A549 (cell line): ENCODE data around the gene PPP4R4. TPM values are rescaled to one million over a fixed set of nuclear protein-coding genes. Genes with fewer than 3 reads are reported as not detected.

Experiments used
- ATAC-seq, 2 experiments: fragments of 200-7000 bp in 1 of 2; fragments of >200 bp in 1 of 2; cut with Nextera tagmentation in 1 of 2; cut with Tn5 transposase in 1 of 2; 3 replicates each; pipeline versions ENCODE4 v1.8.0 to v1.9.1; 2018 to 2020; ENCODE audit warnings: mild to moderate bottlenecking in 1 of 2, moderate library complexity in 1 of 2
- CTCF ChIA-PET: fragments of 300-600 bp; sonication (Branson Sonifier 250); formaldehyde crosslinking; extraction: SDS; loops from one replicate; lab custom pipeline; 2021; ENCODE audit warnings: antibody characterized with exemption, inconsistent platforms; lab: Yijun Ruan, JAX
- POLR2A ChIA-PET: fragments of 350-600 bp; formaldehyde crosslinking; extraction: SDS; loops from one replicate; lab custom pipeline; 2021; ENCODE audit warnings: antibody characterized with exemption, inconsistent platforms; lab: Yijun Ruan, JAX
- DNase-seq, 2 experiments: peaks; one replicate each; pipeline versions ENCODE4 v3.0.0 to v3.0.0-alpha.2; 2011 to 2016; ENCODE audit warnings: low read depth in 1 of 2, low spot score in 1 of 2
- FAIRE-seq: peaks from 2 replicates; lab custom pipeline; 2011; peaks lifted over from hg19 to GRCh38; lab: Jason Lieb, UNC
- H3K27ac ChIP-seq, 2 experiments: fragments of >200 bp; sonication (Bioruptor Twin); formaldehyde crosslinking; 3 replicates each; pipeline ENCODE4 v1.5.1; 2016 to 2017
- H3K4me1 ChIP-seq: fragments of >200 bp; sonication (Bioruptor Twin); formaldehyde crosslinking; 3 replicates; pipeline ENCODE4 v1.6.1; 2016
- H3K4me2 ChIP-seq: fragments of >200 bp; sonication (Bioruptor Twin); formaldehyde crosslinking; 3 replicates; pipeline ENCODE4 v1.6.1; 2016
- H3K4me3 ChIP-seq: fragments of >200 bp; sonication (Bioruptor Twin); formaldehyde crosslinking; 3 replicates; pipeline ENCODE4 v1.5.1; 2016
- H3K9me3 ChIP-seq: fragments of >200 bp; sonication (Bioruptor Twin); formaldehyde crosslinking; 3 replicates; pipeline ENCODE4 v1.6.1; 2016
- BHLHE40 ChIP-seq: IDR thresholded peaks from 2 replicates; pipeline ENCODE4 v1.6.1; 2012; ENCODE audit warnings: low read depth, low read length, inconsistent platforms
- CBX2 ChIP-seq: fragments of 200-600 bp; sonication (generic); IDR thresholded peaks from 2 replicates; pipeline ENCODE4 v1.6.1; 2016; ENCODE audit warnings: low read depth, mild to moderate bottlenecking, borderline replicate concordance
- CBX8 ChIP-seq: fragments of 200-600 bp; sonication (generic); IDR thresholded peaks from 2 replicates; pipeline ENCODE4 v1.6.1; 2016
- CHD2 ChIP-seq: fragments of 150-350 bp; IDR thresholded peaks from 2 replicates; pipeline ENCODE4 v1.6.1; 2014; ENCODE audit warnings: low read length; ENCODE audit not compliant: partially characterized antibody
- EP300 ChIP-seq, 2 experiments: fragments of >200 bp; sonication (Bioruptor Twin); formaldehyde crosslinking; IDR thresholded peaks; 2 replicates in 1 of 2; 3 replicates in 1 of 2; pipeline ENCODE4 v1.6.1; 2016 to 2017
- HDAC2 ChIP-seq: fragments of 200-600 bp; sonication (generic); IDR thresholded peaks from 2 replicates; pipeline ENCODE4 v1.6.1; 2016
- HEYL ChIP-seq: fragments of 250-450 bp; sonication (Bioruptor Pico); IDR thresholded peaks from 2 replicates; pipeline ENCODE4 v1.8.0; 2021; ENCODE audit warnings: mild to moderate bottlenecking, moderate library complexity
- HOXA7 ChIP-seq: fragments of 250-450 bp; sonication (Bioruptor Pico); IDR thresholded peaks from 2 replicates; pipeline ENCODE4 v1.5.0; 2020; ENCODE audit warnings: mild to moderate bottlenecking, moderate library complexity
- HOXB13 ChIP-seq: fragments of 250-450 bp; sonication (Bioruptor Pico); IDR thresholded peaks from 2 replicates; pipeline ENCODE4 v1.5.0; 2020; ENCODE audit warnings: low read depth, mild to moderate bottlenecking, moderate library complexity
- JUN ChIP-seq, 2 experiments: fragments of >200 bp; sonication (Bioruptor Twin); formaldehyde crosslinking; IDR thresholded peaks; 2 replicates in 1 of 2; 3 replicates in 1 of 2; pipeline ENCODE4 v1.6.1; 2016 to 2017
- KDM1A ChIP-seq: fragments of 200-600 bp; sonication (generic); IDR thresholded peaks from 2 replicates; pipeline ENCODE4 v1.6.1; 2016; ENCODE audit warnings: low read depth, mild to moderate bottlenecking
- MAZ ChIP-seq: fragments of 150-350 bp; IDR thresholded peaks from 2 replicates; pipeline ENCODE4 v1.6.1; 2014; ENCODE audit warnings: antibody characterized with exemption, low read depth, low read length, borderline replicate concordance
- MYC ChIP-seq: IDR thresholded peaks from 2 replicates; pipeline ENCODE4 v1.6.1; 2012; ENCODE audit warnings: mild to moderate bottlenecking, inconsistent platforms, low read length, improper control_type of control experiment, borderline replicate concordance
- NPAS2 ChIP-seq: fragments of 250-450 bp; sonication (Bioruptor Pico); IDR thresholded peaks from 2 replicates; pipeline ENCODE4 v1.8.0; 2022; ENCODE audit warnings: mild to moderate bottlenecking, moderate library complexity, borderline replicate concordance
- POLR2AphosphoS2 ChIP-seq: conservative IDR thresholded peaks from 2 replicates; pipeline ENCODE4 v1.6.1; 2012; ENCODE audit warnings: low read length, improper control_type of control experiment, inconsistent platforms
- RAD21 ChIP-seq, 2 experiments: fragments of >200 bp in 1 of 2; sonication (Bioruptor Twin) in 1 of 2; formaldehyde crosslinking in 1 of 2; IDR thresholded peaks in 1 of 2; conservative IDR thresholded peaks in 1 of 2; 2 replicates in 1 of 2; 3 replicates in 1 of 2; pipeline ENCODE4 v1.6.1; 2012 to 2018; ENCODE audit warnings: inconsistent platforms in 1 of 2
- RARB ChIP-seq: fragments of 250-450 bp; sonication (Bioruptor Pico); IDR thresholded peaks from 2 replicates; pipeline ENCODE4 v1.8.0; 2021; ENCODE audit warnings: mild to moderate bottlenecking, moderate library complexity
- RFX5 ChIP-seq: fragments of 450-650 bp; IDR thresholded peaks from 2 replicates; pipeline ENCODE4 v1.7.1; 2014; ENCODE audit warnings: antibody characterized with exemption, mild to moderate bottlenecking, moderate library complexity
- ZC3H11A ChIP-seq: fragments of 450-650 bp; IDR thresholded peaks from 2 replicates; pipeline ENCODE4 v1.6.1; 2014; ENCODE audit warnings: antibody characterized with exemption, mild to moderate bottlenecking
- ZFP36 ChIP-seq: fragments of 450-650 bp; IDR thresholded peaks from 2 replicates; pipeline ENCODE4 v1.6.1; 2014; ENCODE audit warnings: borderline replicate concordance; ENCODE audit not compliant: partially characterized antibody
- ZNF302 ChIP-seq: fragments of 250-450 bp; sonication (Bioruptor Pico); IDR thresholded peaks from 2 replicates; pipeline ENCODE4 v1.9.0; 2021; ENCODE audit warnings: inconsistent platforms, mild to moderate bottlenecking, moderate library complexity
- WGBS: methylation state at CpG from one replicate; pipeline ENCODE4 v1.1.6; 2017; ENCODE audit errors: missing lambda C conversion rate; 5-methylcytosine and 5-hydroxymethylcytosine counted together
- polyA plus RNA-seq, 4 experiments: library from polyadenylated mRNA; depleted of rRNA in 3 of 4; stranded (reverse); fragments of >200 nt; fragmentation: RNase III in 1 of 4; extraction: RNeasy Plus Mini Kit Qiagen cat#74134 plus additional on column Dnase treatment in 1 of 4; gene quantifications; 2 replicates in 3 of 4; 3 replicates in 1 of 4; pipeline ENCODE4 v1.2.3, GENCODE V29; 2011 to 2017
- TF ChIP-seq, protein P1 (sequence below): fragments of >200 bp; sonication (Bioruptor Twin); formaldehyde crosslinking; IDR thresholded peaks from 3 replicates; pipeline ENCODE4 v1.6.1; 2016
- TF ChIP-seq, protein P2 (sequence below): IDR thresholded peaks from 2 replicates; pipeline ENCODE4 v1.6.1; 2012; ENCODE audit warnings: low read depth, borderline replicate concordance
- TF ChIP-seq, protein P3 (sequence below): fragments of 250-450 bp; sonication (Bioruptor Pico); IDR thresholded peaks from 2 replicates; pipeline ENCODE4 v1.5.0; 2020; ENCODE audit warnings: low read depth, mild to moderate bottlenecking, moderate library complexity
- TF ChIP-seq, protein P4 (sequence below): fragments of 250-450 bp; sonication (Bioruptor Pico); IDR thresholded peaks from 2 replicates; pipeline ENCODE4 v1.5.0; 2021; ENCODE audit warnings: mild to moderate bottlenecking, moderate library complexity, borderline replicate concordance

Gene PPP4R4
- polyA plus RNA-seq, 2 of the 4 experiments (the other 2 are of a cell fraction): 0.12 to 0.25 TPM

DNA sequence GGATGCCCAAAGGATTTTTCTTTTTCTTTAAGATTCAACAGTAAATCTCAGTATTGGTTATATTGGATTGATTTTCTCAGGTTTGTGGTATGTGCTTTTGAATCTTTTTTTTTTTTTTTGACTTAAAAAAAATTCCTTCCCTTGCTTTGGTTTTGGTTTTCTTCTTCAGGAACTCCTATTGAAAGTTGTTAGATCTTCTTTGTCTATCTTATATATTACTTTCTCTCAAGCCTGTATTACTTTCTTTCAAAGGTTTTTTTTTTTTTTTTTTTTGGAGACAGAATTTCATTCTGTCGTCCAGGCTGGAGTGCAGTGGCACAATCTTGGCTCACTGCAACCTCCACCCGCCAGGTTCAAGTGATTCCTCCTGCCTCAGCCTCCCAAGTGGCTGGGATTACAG is 21.9 kb downstream of the PPP4R4 start:
- ChIA-PET POLR2A (no interaction called here), CTCF (no interaction called here)
- H3K4me2 ChIP-seq: no peak overlapping the region
- no peak overlapping the region for H3K27ac ChIP-seq
- H3K4me1 ChIP-seq: no peaks in the 10 kb centered on the region
- FAIRE-seq (no peak), DNase-seq (no peak), ATAC-seq (no peak)
- no peak overlapping the region for H3K4me3 ChIP-seq
- WGBS: 10% methylated on average over 2 of the region's 2 CpGs
- TF ChIP-seq CBX8 (no peak), HDAC2 (no peak), KDM1A (no peak), ZC3H11A (no peak), NPAS2 (no peak)
- TF ChIP-seq, all 56 proteins: peak for 0
- 0 out of 3 replicates have a peak, but pooled peaks cover 5% of the 10 kb centered on the region for H3K9me3 ChIP-seq

DNA sequence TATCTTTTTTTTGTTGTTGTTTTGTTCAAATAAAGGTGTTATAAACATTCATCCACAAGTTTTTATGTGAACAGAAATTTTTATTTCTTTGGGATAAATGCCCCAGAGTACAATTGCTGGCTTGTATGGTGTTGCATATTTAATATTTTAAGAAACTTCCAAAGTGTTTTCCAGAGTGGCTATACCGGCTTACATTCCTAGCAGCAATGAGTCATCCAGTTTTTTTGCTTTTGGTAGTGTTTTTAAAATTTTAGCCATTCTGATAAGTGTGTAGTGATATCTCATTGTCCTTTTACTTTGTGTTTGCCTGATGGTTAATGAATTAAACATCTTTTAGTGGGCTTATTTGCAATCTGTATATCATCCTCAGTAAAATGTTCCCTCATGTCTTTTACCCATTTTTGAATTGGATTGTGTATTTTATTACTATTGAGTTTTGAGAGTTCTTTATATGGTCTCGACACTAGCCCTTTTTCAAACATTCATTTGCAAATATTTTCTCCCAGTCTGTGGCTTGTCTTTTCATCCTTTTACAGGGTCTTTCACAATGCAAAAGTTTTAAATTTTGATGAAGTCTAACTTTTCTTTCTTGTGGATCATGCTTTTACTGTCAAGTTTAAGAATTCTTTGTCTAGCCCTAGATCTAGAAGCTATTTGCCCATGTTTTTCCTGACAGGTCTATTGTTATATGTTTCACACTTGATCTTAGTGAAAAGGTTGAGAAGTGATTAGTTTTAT is 29.5 kb downstream of the PPP4R4 start:
- TF ChIP-seq BHLHE40: no peak
- TF ChIP-seq, protein P1, sequence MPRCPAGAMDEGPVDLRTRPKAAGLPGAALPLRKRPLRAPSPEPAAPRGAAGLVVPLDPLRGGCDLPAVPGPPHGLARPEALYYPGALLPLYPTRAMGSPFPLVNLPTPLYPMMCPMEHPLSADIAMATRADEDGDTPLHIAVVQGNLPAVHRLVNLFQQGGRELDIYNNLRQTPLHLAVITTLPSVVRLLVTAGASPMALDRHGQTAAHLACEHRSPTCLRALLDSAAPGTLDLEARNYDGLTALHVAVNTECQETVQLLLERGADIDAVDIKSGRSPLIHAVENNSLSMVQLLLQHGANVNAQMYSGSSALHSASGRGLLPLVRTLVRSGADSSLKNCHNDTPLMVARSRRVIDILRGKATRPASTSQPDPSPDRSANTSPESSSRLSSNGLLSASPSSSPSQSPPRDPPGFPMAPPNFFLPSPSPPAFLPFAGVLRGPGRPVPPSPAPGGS: no peak
- no peak for TF ChIP-seq RARB (CRISPR knock-in tag)
- no peak for TF ChIP-seq HDAC2
- TF ChIP-seq, protein P2, sequence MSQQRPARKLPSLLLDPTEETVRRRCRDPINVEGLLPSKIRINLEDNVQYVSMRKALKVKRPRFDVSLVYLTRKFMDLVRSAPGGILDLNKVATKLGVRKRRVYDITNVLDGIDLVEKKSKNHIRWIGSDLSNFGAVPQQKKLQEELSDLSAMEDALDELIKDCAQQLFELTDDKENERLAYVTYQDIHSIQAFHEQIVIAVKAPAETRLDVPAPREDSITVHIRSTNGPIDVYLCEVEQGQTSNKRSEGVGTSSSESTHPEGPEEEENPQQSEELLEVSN: no peak
- no peak for TF ChIP-seq RAD21 (conservative IDR thresholded peaks at IDR 0.05 in 1 of 2, IDR thresholded peaks at IDR 0.05 in 1 of 2)
- TF ChIP-seq NPAS2: no peak
- TF ChIP-seq POLR2AphosphoS2: no peak
- TF ChIP-seq, protein P3, sequence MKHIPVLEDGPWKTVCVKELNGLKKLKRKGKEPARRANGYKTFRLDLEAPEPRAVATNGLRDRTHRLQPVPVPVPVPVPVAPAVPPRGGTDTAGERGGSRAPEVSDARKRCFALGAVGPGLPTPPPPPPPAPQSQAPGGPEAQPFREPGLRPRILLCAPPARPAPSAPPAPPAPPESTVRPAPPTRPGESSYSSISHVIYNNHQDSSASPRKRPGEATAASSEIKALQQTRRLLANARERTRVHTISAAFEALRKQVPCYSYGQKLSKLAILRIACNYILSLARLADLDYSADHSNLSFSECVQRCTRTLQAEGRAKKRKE (CRISPR knock-in tag): no peak
- no peak for TF ChIP-seq MAZ
- no peak for TF ChIP-seq MYC
- TF ChIP-seq, protein P4, sequence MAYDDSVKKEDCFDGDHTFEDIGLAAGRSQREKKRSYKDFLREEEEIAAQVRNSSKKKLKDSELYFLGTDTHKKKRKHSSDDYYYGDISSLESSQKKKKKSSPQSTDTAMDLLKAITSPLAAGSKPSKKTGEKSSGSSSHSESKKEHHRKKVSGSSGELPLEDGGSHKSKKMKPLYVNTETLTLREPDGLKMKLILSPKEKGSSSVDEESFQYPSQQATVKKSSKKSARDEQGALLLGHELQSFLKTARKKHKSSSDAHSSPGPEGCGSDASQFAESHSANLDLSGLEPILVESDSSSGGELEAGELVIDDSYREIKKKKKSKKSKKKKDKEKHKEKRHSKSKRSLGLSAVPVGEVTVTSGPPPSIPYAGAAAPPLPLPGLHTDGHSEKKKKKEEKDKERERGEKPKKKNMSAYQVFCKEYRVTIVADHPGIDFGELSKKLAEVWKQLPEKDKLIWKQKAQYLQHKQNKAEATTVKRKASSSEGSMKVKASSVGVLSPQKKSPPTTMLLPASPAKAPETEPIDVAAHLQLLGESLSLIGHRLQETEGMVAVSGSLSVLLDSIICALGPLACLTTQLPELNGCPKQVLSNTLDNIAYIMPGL (CRISPR knock-in tag): no peak
- Histone ChIP-seq H3K4me3 (no peak overlapping the region), H3K4me1 (no peaks in the 10 kb centered on the region), H3K4me2 (no peak overlapping the region), H3K27ac (no peak overlapping the region), H3K9me3 (no peaks in the 10 kb centered on the region)
- DNase-seq (no peak), FAIRE-seq (no peak), ATAC-seq (no peak)
- CTCF ChIA-PET: no interaction called here
- POLR2A ChIA-PET: no interaction called here
- WGBS: 22% methylated on average over 2 of the region's 2 CpGs

DNA sequence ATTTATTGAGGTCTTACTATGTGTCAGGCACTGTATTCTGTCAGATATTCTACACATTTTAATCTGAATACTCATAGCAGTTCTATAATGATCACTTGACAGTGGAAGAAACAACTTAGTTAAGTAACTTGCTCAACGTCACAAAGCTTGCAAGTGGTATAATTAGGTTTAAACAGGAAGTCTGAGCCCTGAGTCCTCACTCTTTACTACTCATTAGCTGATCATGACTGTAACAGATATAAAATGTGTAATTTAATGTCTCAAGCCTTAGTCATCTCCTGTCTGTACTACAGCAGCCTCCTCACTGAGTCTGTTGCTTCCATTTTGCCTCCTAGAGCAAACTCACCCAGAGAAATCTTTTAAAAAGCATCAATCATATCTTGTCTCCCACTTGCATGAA is 38.9 kb downstream of the PPP4R4 start:
- ATAC-seq: no peak
- H3K9me3 ChIP-seq: no peaks in the 10 kb centered on the region
- H3K4me3 ChIP-seq: no peak overlapping the region
- H3K27ac ChIP-seq: no peak overlapping the region
- no peak for DNase-seq
- no peak for FAIRE-seq
- no peaks in the 10 kb centered on the region for H3K4me1 ChIP-seq
- ChIA-PET POLR2A (no interaction called here), CTCF (interaction anchor here (0.7 kb wide), 1 partner anchor 81 kb away, joined by 3 read pairs; no protein-coding TSS in a partner anchor)
- 33% methylated on average over 1 of the region's 1 CpG for WGBS
- H3K4me2 ChIP-seq: no peak overlapping the region
- TF ChIP-seq ZNF302 (CRISPR knock-in tag) (no peak), HOXA7 (no peak), HOXB13 (CRISPR knock-in tag) (no peak), CBX2 (no peak), CHD2 (no peak), JUN (IDR thresholded peaks at IDR 0.05) (no peak), RARB (CRISPR knock-in tag) (no peak), ZFP36 (no peak), RFX5 (no peak), KDM1A (no peak), HEYL (CRISPR knock-in tag) (no peak), CBX8 (no peak), EP300 (IDR thresholded peaks at IDR 0.05) (no peak)
- TF ChIP-seq, protein P1: no peak
- TF ChIP-seq, protein P4 (CRISPR knock-in tag): no peak
